Measurements from ENCODE around the gene PRKCE.

PRKCE gene

DNA sequence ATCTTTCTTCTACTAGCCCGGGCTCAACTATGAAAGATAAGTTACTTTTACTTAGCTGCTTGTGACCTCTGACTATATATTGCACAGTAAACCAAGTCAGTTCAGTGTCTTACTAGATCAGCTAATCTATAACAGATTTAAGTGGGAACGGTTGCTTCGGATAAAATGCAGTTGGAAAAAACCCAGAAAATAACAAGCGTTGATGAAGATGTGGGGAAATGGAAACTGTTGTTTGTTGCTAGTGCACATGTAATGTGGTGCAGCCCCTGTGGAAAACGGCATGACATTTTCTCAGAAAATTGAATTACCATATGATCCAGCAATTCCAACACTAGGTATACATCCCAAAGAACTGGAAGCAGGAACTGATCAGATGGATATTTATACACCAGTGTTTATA is 248.5 kb downstream of the PRKCE start:
- Histone ChIP-seq H3K18ac (ENCODE audit: low read length) (no peak overlapping the region), H3K4ac (ENCODE audit: low read depth, low read length) (no peak overlapping the region), H3K56ac (ENCODE audit: low read length) (no peak overlapping the region), H2BK15ac (replicated peaks; ENCODE audit: low read depth) (no peak overlapping the region), H2BK120ac (ENCODE audit: low read depth, low read length) (no peak overlapping the region), H3K79me1 (ENCODE audit: low read length) (no peaks in the 10 kb centered on the region), H2BK5ac (ENCODE audit: low read length) (no peak overlapping the region), H4K5ac (ENCODE audit: low read length) (no peak overlapping the region), H3K4me1 (ENCODE audit: control insufficient read depth, low read depth, low read length) (no peaks in the 10 kb centered on the region), H3K79me2 (ENCODE audit: control insufficient read depth, insufficient read depth, low read length) (no peaks in the 10 kb centered on the region), H2AK5ac (ENCODE audit: low read length) (no peak overlapping the region), H3K4me3 (ENCODE audit: low read length) (no peak overlapping the region), H3K23ac (ENCODE audit: low read length) (no peak overlapping the region), H3K9ac (ENCODE audit: low read length) (no peak overlapping the region), H4K8ac (ENCODE audit: low read depth, low read length) (no peak overlapping the region), H3K27me3 (ENCODE audit: insufficient read depth, low read length, poor library complexity) (no peaks in the 10 kb centered on the region), H3K4me2 (ENCODE audit: low read length) (no peak overlapping the region), H3K36me3 (ENCODE audit: control insufficient read depth, insufficient read depth, low read length) (no peaks in the 10 kb centered on the region), H3K27ac (ENCODE audit: low read depth, low read length) (no peak overlapping the region)
- DNase-seq: no peak
- WGBS (ENCODE audit: extremely low coverage, insufficient coverage, low lambda C conversion rate): no CpG with 5 or more reads among the region's 5 CpGs

DNA sequence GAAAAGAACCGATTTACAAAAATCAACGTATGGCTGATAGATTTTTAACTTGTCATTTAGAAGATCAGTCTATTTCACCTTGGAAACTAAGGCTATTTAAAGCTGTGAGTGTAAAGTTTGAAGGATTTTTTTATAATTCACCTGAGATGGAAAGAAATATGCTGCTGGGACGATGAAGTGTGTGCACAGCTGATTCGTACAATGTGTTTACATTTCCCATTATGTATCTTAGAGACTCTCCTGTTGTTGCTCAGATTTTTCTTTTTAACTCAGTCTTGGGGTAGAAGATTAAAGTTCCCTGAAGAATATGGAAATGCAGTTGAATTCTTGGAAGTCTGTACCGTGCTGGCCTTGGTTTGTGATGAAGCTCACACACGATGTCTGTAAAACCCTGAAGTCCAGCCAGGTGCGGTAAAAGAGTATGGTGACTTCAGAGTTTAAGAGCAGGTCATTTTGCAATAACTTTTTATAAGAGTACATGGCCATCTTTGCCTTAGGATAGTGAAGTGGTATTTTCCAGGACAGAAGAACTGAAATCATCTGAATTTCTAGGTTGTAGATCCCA is 250.1 kb downstream of the PRKCE start:
- Histone ChIP-seq H3K23ac (ENCODE audit: low read length) (no peak overlapping the region), H3K79me1 (ENCODE audit: low read length) (no peaks in the 10 kb centered on the region), H2BK15ac (replicated peaks; ENCODE audit: low read depth) (no peak overlapping the region), H3K4me3 (ENCODE audit: low read length) (no peak overlapping the region), H3K4me2 (ENCODE audit: low read length) (no peak overlapping the region), H3K56ac (ENCODE audit: low read length) (no peak overlapping the region), H3K27me3 (ENCODE audit: insufficient read depth, low read length, poor library complexity) (no peaks in the 10 kb centered on the region), H3K4ac (ENCODE audit: low read depth, low read length) (no peak overlapping the region), H3K18ac (ENCODE audit: low read length) (no peak overlapping the region), H3K9ac (ENCODE audit: low read length) (no peak overlapping the region), H3K36me3 (ENCODE audit: control insufficient read depth, insufficient read depth, low read length) (no peaks in the 10 kb centered on the region), H4K8ac (ENCODE audit: low read depth, low read length) (no peak overlapping the region), H2BK120ac (ENCODE audit: low read depth, low read length) (no peak overlapping the region), H2AK5ac (ENCODE audit: low read length) (no peak overlapping the region), H2BK5ac (ENCODE audit: low read length) (no peak overlapping the region), H3K27ac (ENCODE audit: low read depth, low read length) (no peak overlapping the region), H4K5ac (ENCODE audit: low read length) (no peak overlapping the region), H3K4me1 (ENCODE audit: control insufficient read depth, low read depth, low read length) (no peaks in the 10 kb centered on the region), H3K79me2 (ENCODE audit: control insufficient read depth, insufficient read depth, low read length) (no peaks in the 10 kb centered on the region)
- WGBS (ENCODE audit: extremely low coverage, insufficient coverage, low lambda C conversion rate): no CpG with 5 or more reads among the region's 7 CpGs
- no peak for DNase-seq

DNA sequence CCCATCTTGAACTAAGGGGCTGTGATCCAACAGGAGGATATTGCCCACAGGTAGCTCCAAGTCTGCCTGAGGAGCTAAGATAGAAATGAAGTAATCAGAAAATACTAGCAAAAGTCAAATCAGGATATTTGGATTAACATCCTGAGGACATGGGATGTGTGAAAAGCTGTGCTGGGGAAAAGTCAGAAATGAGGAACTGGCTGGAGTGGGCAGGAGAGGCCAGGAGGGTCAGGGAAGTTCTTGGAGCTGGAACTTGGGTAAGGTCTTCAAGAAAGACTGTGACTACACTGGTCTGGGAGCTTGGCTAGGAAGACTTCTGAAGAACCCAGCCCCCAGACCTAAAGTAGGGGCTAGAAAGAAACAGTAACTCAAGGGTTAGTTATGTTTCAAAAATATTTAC is 250.9 kb downstream of the PRKCE start:
- Histone ChIP-seq H2BK15ac (replicated peaks; ENCODE audit: low read depth) (no peak overlapping the region), H4K5ac (ENCODE audit: low read length) (no peak overlapping the region), H3K4me3 (ENCODE audit: low read length) (no peak overlapping the region), H3K79me1 (ENCODE audit: low read length) (no peaks in the 10 kb centered on the region), H3K56ac (ENCODE audit: low read length) (no peak overlapping the region), H4K8ac (ENCODE audit: low read depth, low read length) (no peak overlapping the region), H3K23ac (ENCODE audit: low read length) (no peak overlapping the region), H3K18ac (ENCODE audit: low read length) (no peak overlapping the region), H3K4me2 (ENCODE audit: low read length) (no peak overlapping the region), H3K36me3 (ENCODE audit: control insufficient read depth, insufficient read depth, low read length) (no peaks in the 10 kb centered on the region), H2AK5ac (ENCODE audit: low read length) (no peak overlapping the region), H2BK5ac (ENCODE audit: low read length) (no peak overlapping the region), H3K4me1 (ENCODE audit: control insufficient read depth, low read depth, low read length) (no peaks in the 10 kb centered on the region), H2BK120ac (ENCODE audit: low read depth, low read length) (no peak overlapping the region), H3K27ac (ENCODE audit: low read depth, low read length) (no peak overlapping the region), H3K27me3 (ENCODE audit: insufficient read depth, low read length, poor library complexity) (no peaks in the 10 kb centered on the region), H3K79me2 (ENCODE audit: control insufficient read depth, insufficient read depth, low read length) (no peaks in the 10 kb centered on the region), H3K4ac (ENCODE audit: low read depth, low read length) (no peak overlapping the region), H3K9ac (ENCODE audit: low read length) (no peak overlapping the region)
- no peak for DNase-seq

DNA sequence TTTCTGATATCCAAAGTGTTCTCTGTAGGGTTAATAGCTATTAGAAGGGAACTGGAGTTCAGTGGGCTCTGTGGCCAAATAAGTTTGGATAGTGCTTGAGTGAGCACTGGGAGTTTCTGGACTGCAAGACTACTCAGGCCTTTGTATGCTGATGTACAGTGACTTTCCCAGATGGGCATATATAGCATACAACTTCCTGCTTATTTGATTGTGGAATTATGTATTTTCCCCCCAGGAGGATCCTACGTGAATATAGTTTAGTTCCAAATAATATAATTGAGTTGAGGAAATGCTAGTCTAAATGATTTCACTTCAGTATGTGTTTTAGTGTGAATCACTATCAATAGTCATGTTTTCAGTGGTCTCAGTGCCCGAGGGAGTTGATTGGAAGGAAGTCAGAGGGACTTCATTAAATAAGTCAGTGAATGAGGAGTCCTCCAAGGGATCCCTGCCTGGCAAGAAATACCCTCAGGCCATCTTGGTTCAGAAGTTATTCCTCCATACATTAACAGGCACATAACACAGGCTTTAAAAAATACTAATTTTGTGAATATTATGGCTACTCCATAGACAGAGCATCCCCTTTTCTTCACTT is 251.4 kb downstream of the PRKCE start:
- DNase-seq: no peak
- Histone ChIP-seq H3K36me3 (ENCODE audit: control insufficient read depth, insufficient read depth, low read length) (no peaks in the 10 kb centered on the region), H3K79me2 (ENCODE audit: control insufficient read depth, insufficient read depth, low read length) (no peaks in the 10 kb centered on the region), H2BK15ac (replicated peaks; ENCODE audit: low read depth) (no peak overlapping the region), H2BK5ac (ENCODE audit: low read length) (no peak overlapping the region), H3K27ac (ENCODE audit: low read depth, low read length) (no peak overlapping the region), H4K8ac (ENCODE audit: low read depth, low read length) (no peak overlapping the region), H3K4me3 (ENCODE audit: low read length) (no peak overlapping the region), H3K23ac (ENCODE audit: low read length) (no peak overlapping the region), H3K4me2 (ENCODE audit: low read length) (no peak overlapping the region), H3K18ac (ENCODE audit: low read length) (no peak overlapping the region), H2BK120ac (ENCODE audit: low read depth, low read length) (no peak overlapping the region), H3K9ac (ENCODE audit: low read length) (no peak overlapping the region), H3K79me1 (ENCODE audit: low read length) (no peaks in the 10 kb centered on the region), H3K27me3 (ENCODE audit: insufficient read depth, low read length, poor library complexity) (no peaks in the 10 kb centered on the region), H2AK5ac (ENCODE audit: low read length) (no peak overlapping the region), H3K4me1 (ENCODE audit: control insufficient read depth, low read depth, low read length) (no peaks in the 10 kb centered on the region), H4K5ac (ENCODE audit: low read length) (no peak overlapping the region), H3K56ac (ENCODE audit: low read length) (no peak overlapping the region), H3K4ac (ENCODE audit: low read depth, low read length) (no peak overlapping the region)
- WGBS (ENCODE audit: extremely low coverage, insufficient coverage, low lambda C conversion rate): no CpG with 5 or more reads among the region's 2 CpGs

DNA sequence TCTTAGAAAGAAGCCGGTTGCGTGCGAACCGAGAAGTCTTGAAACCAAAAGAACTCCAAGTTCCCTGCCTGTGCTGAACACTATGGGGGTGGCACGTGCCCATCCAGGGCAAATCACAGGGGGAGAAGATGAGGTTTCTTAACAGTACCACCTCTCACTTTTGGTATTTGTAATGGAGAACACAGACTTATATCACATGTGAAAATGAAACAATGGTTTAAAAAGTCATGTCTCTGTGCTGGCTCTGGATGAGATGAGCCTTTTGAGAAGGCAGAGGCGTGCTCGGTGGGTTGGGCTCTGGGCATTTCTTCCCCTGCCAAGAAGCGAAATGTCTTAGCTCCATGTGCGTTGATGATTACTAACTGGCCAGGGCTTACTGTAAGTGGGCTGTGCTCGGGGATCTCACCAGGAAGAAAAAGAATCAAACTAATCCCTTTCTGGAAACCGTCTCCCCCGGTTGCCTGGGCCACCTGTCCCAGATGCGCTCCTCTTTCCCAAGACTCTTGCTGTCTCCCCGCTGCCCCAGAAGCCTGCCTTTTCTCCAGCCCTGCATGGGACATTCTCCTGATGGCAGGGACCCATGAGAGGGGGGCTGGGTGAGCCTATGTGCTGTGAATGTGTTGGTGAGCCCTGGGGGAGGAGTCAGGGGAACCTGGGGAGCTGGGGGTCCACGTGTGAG is 252.9 kb downstream of the PRKCE start:
- H3K27me3 ChIP-seq (ENCODE audit: insufficient read depth, low read length, poor library complexity): no peaks in the 10 kb centered on the region
- DNase-seq: no peak
- H2BK120ac ChIP-seq (ENCODE audit: low read depth, low read length): no peak overlapping the region
- no peak overlapping the region for H2BK5ac ChIP-seq (ENCODE audit: low read length)
- no peaks in the 10 kb centered on the region for H3K4me1 ChIP-seq (ENCODE audit: control insufficient read depth, low read depth, low read length)
- H3K79me1 ChIP-seq (ENCODE audit: low read length): no peaks in the 10 kb centered on the region
- H3K23ac ChIP-seq (ENCODE audit: low read length): no peak overlapping the region
- no peak overlapping the region for H4K5ac ChIP-seq (ENCODE audit: low read length)
- no peak overlapping the region for H3K4ac ChIP-seq (ENCODE audit: low read depth, low read length)
- H3K4me2 ChIP-seq (ENCODE audit: low read length): no peak overlapping the region
- no CpG with 5 or more reads among the region's 15 CpGs for whole genome bisulfite sequencing (ENCODE audit: extremely low coverage, insufficient coverage, low lambda C conversion rate)
- no peaks in the 10 kb centered on the region for H3K79me2 ChIP-seq (ENCODE audit: control insufficient read depth, insufficient read depth, low read length)
- no peak overlapping the region for H4K8ac ChIP-seq (ENCODE audit: low read depth, low read length)
- H2BK15ac ChIP-seq (replicated peaks; ENCODE audit: low read depth): no peak overlapping the region
- H3K9ac ChIP-seq (ENCODE audit: low read length): no peak overlapping the region
- no peak overlapping the region for H3K56ac ChIP-seq (ENCODE audit: low read length)
- H2AK5ac ChIP-seq (ENCODE audit: low read length): no peak overlapping the region
- H3K4me3 ChIP-seq (ENCODE audit: low read length): no peak overlapping the region
- no peak overlapping the region for H3K27ac ChIP-seq (ENCODE audit: low read depth, low read length)
- no peak overlapping the region for H3K18ac ChIP-seq (ENCODE audit: low read length)
- H3K36me3 ChIP-seq (ENCODE audit: control insufficient read depth, insufficient read depth, low read length): no peaks in the 10 kb centered on the region
